Measurements from ENCODE around the gene CTBP2. TPM values are rescaled to one million over a fixed set of nuclear protein-coding genes. Genes with fewer than 3 reads are reported as not detected.

Gene CTBP2
- total RNA-seq, 1 donor from 2014 or later: 123 TPM

GRCh38 chr10:125146791-125147579, 13.4 kb downstream of the CTBP2 start:
- H3K27me3 ChIP-seq (ENCODE audit: control insufficient read depth, insufficient read depth, low read length): no peaks in the 10 kb centered on the region
- no peak for TF ChIP-seq CTCF (IDR thresholded peaks at IDR 0.05; ENCODE audit: insufficient read depth, low read length, severe bottlenecking)
- H3K36me3 ChIP-seq (ENCODE audit: control insufficient read depth, insufficient read depth, low read length): peaks cover 5% of the 10 kb centered on the region
- FAIRE-seq (peak; percentile 55), DNase-seq (ENCODE audit: low read depth) (peak; percentile 86)
- no peak overlapping the region for H3K4me3 ChIP-seq (ENCODE audit: low read depth, low read length)

GRCh38 chr10:125145636-125146035, 14.7 kb downstream of the CTBP2 start:
- DNase-seq (ENCODE audit: low read depth) (no peak), FAIRE-seq (no peak)
- no peak for TF ChIP-seq CTCF (IDR thresholded peaks at IDR 0.05; ENCODE audit: insufficient read depth, low read length, severe bottlenecking)
- Histone ChIP-seq H3K4me3 (ENCODE audit: low read depth, low read length) (no peak overlapping the region), H3K36me3 (ENCODE audit: control insufficient read depth, insufficient read depth, low read length) (peaks cover 7% of the 10 kb centered on the region), H3K27me3 (ENCODE audit: control insufficient read depth, insufficient read depth, low read length) (no peaks in the 10 kb centered on the region)

GRCh38 chr10:125144693-125145623, 15.4 kb downstream of the CTBP2 start:
- TF ChIP-seq CTCF (IDR thresholded peaks at IDR 0.05; ENCODE audit: insufficient read depth, low read length, severe bottlenecking): peak; percentile 62
- Histone ChIP-seq H3K36me3 (ENCODE audit: control insufficient read depth, insufficient read depth, low read length) (peaks cover 7% of the 10 kb centered on the region), H3K4me3 (ENCODE audit: low read depth, low read length) (no peak overlapping the region), H3K27me3 (ENCODE audit: control insufficient read depth, insufficient read depth, low read length) (no peaks in the 10 kb centered on the region)
- FAIRE-seq (no peak), DNase-seq (ENCODE audit: low read depth) (peak; percentile 59)

- Histone ChIP-seq H3K36me3 (ENCODE audit: control insufficient read depth, insufficient read depth, low read length) (peaks cover 8% of the 10 kb centered on the region), H3K4me3 (ENCODE audit: low read depth, low read length) (no peak overlapping the region), H3K27me3 (ENCODE audit: control insufficient read depth, insufficient read depth, low read length) (no peaks in the 10 kb centered on the region)
- FAIRE-seq (no peak), DNase-seq (ENCODE audit: low read depth) (no peak)
- TF ChIP-seq CTCF (IDR thresholded peaks at IDR 0.05; ENCODE audit: insufficient read depth, low read length, severe bottlenecking): no peak
These were observed 16.2 kb downstream of the CTBP2 start for GRCh38 chr10:125144206-125144605.

- peaks cover 14% of the 10 kb centered on the region for H3K36me3 ChIP-seq (ENCODE audit: control insufficient read depth, insufficient read depth, low read length)
- no peak for TF ChIP-seq CTCF (IDR thresholded peaks at IDR 0.05; ENCODE audit: insufficient read depth, low read length, severe bottlenecking)
- FAIRE-seq (no peak), DNase-seq (ENCODE audit: low read depth) (no peak)
- H3K4me3 ChIP-seq (ENCODE audit: low read depth, low read length): no peak overlapping the region
- no peaks in the 10 kb centered on the region for H3K27me3 ChIP-seq (ENCODE audit: control insufficient read depth, insufficient read depth, low read length)
These were observed 17.4 kb downstream of the CTBP2 start for GRCh38 chr10:125142946-125143345.
